ENCODE data around the gene EEF1AKMT1. TPM values are rescaled to one million over a fixed set of nuclear protein-coding genes. Genes with fewer than 3 reads are reported as not detected.

EEF1AKMT1 gene
- total RNA-seq, 1 donor from 2014 or later, result 6.9 TPM

DNA sequence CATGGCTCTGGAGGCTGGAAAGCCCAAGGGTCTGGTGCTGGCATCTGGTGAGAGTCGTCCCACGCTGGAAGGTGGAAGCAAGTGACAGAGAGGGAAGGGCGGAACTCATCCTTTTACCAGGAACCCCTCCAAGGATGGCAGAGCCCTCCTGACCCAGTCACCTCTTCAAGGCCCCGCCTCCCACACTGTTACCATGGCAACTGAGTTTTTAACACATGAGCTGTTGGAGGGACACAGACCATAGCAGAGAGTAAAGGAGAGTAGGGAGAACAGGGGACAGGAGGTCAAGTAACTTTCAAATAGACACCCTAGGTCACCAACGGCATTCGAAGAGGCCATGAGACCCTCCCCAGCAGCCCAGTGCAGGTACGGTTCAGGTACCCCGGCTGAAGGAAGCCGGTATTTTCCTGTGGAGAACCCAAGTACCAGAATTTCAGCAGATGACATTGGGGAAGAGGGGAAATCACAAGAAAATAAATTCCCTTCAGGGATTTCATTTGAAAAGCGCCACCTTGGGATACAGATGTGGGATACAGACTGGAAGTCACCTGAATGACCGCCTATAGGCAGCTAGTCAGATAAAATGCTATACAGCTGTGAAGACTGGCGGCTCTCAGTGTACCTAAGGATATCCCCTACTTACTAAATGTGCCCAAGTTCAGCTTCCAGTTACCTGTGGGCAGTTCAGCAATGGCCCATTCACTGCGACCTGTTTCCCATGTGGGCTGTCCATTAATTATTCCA is 62.3 kb downstream of the EEF1AKMT1 start:
- TF ChIP-seq POLR2AphosphoS5 (IDR thresholded peaks at IDR 0.05; ENCODE audit: insufficient read depth in 1 of 2, low read depth in 1 of 2) (no peak), POLR2A (IDR thresholded peaks at IDR 0.05) (no peak)
- TF ChIP-seq, protein P1, sequence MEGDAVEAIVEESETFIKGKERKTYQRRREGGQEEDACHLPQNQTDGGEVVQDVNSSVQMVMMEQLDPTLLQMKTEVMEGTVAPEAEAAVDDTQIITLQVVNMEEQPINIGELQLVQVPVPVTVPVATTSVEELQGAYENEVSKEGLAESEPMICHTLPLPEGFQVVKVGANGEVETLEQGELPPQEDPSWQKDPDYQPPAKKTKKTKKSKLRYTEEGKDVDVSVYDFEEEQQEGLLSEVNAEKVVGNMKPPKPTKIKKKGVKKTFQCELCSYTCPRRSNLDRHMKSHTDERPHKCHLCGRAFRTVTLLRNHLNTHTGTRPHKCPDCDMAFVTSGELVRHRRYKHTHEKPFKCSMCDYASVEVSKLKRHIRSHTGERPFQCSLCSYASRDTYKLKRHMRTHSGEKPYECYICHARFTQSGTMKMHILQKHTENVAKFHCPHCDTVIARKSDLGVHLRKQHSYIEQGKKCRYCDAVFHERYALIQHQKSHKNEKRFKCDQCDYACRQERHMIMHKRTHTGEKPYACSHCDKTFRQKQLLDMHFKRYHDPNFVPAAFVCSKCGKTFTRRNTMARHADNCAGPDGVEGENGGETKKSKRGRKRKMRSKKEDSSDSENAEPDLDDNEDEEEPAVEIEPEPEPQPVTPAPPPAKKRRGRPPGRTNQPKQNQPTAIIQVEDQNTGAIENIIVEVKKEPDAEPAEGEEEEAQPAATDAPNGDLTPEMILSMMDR (IDR thresholded peaks at IDR 0.05), result no peak
- Histone ChIP-seq H3K27me3 (no peaks in the 10 kb centered on the region), H3K36me3 (no peaks in the 10 kb centered on the region), H3K4me3 (no peak overlapping the region), H3K9me3 (no peaks in the 10 kb centered on the region), H3K4me1 (peaks cover 20% of the 10 kb centered on the region), H3K27ac (no peak overlapping the region)
- intact Hi-C loops (cut with DNase I), result loop anchor here (10.0 kb wide), 1 partner anchor 213 kb away; no protein-coding TSS in a partner anchor
- peak in 1 of 2 donors; percentile 69 for DNase-seq (ENCODE audit: extremely low spot score in 2 of 2)

DNA sequence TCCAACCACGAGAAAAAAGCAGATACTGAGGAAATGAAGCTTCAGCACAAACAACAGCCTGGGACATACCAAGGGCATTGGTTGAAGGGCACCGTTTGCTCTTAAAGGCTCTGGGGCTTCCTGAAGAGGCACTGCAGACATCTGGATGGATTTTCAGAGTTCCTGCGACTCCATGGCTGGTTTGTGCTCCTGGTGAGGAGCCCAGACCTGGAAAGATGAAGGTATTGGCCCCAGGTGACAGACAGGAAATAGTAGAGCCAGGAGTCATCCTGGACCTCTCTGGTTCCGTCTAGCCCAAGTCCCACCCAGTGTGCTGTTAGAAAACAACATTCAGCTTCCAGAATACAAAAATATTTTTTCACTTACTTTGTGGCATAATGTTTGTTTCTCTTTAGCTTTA is 64.0 kb downstream of the EEF1AKMT1 start:
- no peak for DNase-seq (ENCODE audit: extremely low spot score in 2 of 2)
- intact Hi-C loops (cut with DNase I), result loop anchor here (5.0 to 10.0 kb wide), 3 partner anchors 65 to 215 kb away; partner anchors contain the start of gene EEF1AKMT1
- Histone ChIP-seq H3K4me1 (peaks cover 23% of the 10 kb centered on the region), H3K4me3 (no peak overlapping the region), H3K9me3 (no peaks in the 10 kb centered on the region), H3K36me3 (no peaks in the 10 kb centered on the region), H3K27ac (peak overlapping the region; percentile 74), H3K27me3 (no peaks in the 10 kb centered on the region)
- TF ChIP-seq POLR2A (IDR thresholded peaks at IDR 0.05) (no peak), POLR2AphosphoS5 (IDR thresholded peaks at IDR 0.05; ENCODE audit: insufficient read depth in 1 of 2, low read depth in 1 of 2) (no peak)
- TF ChIP-seq, protein P1 (IDR thresholded peaks at IDR 0.05), result no peak

DNA sequence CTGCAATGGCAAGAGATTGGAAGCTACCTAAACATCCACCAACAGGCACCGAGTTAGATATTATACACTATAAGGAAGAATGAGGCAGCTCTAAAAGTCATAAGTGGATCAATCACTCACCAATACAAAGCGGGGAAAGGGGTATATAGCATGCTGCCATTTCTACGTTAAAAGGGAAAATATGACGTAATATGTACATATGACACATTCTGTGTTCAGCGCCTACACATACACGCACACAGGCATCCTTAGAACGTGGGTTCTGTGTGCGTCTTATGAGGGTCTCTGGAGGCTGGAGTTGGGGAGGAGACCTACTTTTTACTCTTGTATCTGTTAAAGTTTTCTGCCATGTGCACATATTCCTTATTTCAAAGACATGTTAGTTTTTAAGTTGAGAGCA is 64.4 kb downstream of the EEF1AKMT1 start:
- no peak overlapping the region for H3K4me3 ChIP-seq
- peak overlapping the region; percentile 74 for H3K27ac ChIP-seq
- no peaks in the 10 kb centered on the region for H3K27me3 ChIP-seq
- H3K36me3 ChIP-seq, result no peaks in the 10 kb centered on the region
- TF ChIP-seq POLR2AphosphoS5 (IDR thresholded peaks at IDR 0.05; ENCODE audit: insufficient read depth in 1 of 2, low read depth in 1 of 2) (no peak), POLR2A (IDR thresholded peaks at IDR 0.05) (no peak)
- no peaks in the 10 kb centered on the region for H3K9me3 ChIP-seq
- peaks cover 27% of the 10 kb centered on the region for H3K4me1 ChIP-seq
- intact Hi-C loops (cut with DNase I), result loop anchor here (5.0 to 10.0 kb wide), 2 partner anchors 65 to 118 kb away; partner anchors contain the start of gene EEF1AKMT1
- DNase-seq (ENCODE audit: extremely low spot score in 2 of 2), result no peak

DNA sequence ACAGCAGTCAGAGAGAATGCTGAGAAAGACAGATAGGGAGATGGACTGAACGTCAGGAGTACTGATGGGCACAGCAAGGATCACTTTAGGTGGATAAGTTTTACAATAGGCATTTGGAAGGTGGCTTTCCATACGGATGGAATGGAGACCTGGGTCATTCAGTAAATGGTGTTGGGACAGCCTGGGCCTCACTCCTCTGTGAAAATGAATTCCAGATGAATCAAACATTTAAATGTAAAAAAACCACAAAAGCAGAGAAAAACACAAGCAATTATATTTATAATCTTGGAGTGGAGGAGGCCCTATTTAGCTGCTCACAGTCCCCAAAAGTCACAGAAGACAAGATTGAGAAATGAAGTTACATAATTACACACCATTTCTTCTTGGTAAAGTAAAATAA is 65.5 kb downstream of the EEF1AKMT1 start:
- Histone ChIP-seq H3K36me3 (no peaks in the 10 kb centered on the region), H3K9me3 (no peaks in the 10 kb centered on the region), H3K27ac (peak overlapping the region; percentile 74), H3K4me3 (no peak overlapping the region), H3K4me1 (peaks cover 18% of the 10 kb centered on the region), H3K27me3 (no peaks in the 10 kb centered on the region)
- TF ChIP-seq POLR2AphosphoS5 (IDR thresholded peaks at IDR 0.05; ENCODE audit: insufficient read depth in 1 of 2, low read depth in 1 of 2), result no peak
- TF ChIP-seq POLR2A (IDR thresholded peaks at IDR 0.05), result no peak
- TF ChIP-seq, protein P1 (IDR thresholded peaks at IDR 0.05), result no peak
- no peak for DNase-seq (ENCODE audit: extremely low spot score in 2 of 2)
- intact Hi-C loops (cut with DNase I), result loop anchor here (5.0 to 10.0 kb wide), 2 partner anchors 67 to 119 kb away; partner anchors contain the start of gene EEF1AKMT1

DNA sequence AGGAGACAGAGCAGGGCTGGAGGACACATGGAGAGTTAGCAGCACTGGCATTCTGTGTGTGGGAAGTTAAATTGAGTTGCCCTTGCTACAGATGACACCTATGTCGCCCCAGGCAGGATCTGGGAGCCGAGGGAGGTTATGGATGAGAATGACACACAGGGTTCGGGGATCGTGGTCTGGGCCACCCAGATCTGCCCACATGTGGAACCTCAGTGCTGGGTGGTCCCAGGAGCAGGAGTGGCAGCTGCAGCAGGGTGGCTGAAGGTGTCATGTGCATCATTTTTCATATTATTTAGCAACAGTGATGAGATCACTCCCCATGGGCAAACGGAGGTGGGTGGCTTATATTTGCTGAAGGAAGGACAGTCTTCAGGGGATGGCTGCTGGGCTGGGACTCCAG is 67.1 kb downstream of the EEF1AKMT1 start:
- no peak overlapping the region for H3K27ac ChIP-seq
- H3K9me3 ChIP-seq, result no peaks in the 10 kb centered on the region
- DNase-seq (ENCODE audit: extremely low spot score in 2 of 2), result no peak
- intact Hi-C loops (cut with DNase I), result loop anchor here (5.0 to 10.0 kb wide), 2 partner anchors 68 to 121 kb away; partner anchors contain the start of gene EEF1AKMT1
- no peaks in the 10 kb centered on the region for H3K27me3 ChIP-seq
- no peaks in the 10 kb centered on the region for H3K36me3 ChIP-seq
- peaks cover 29% of the 10 kb centered on the region for H3K4me1 ChIP-seq
- H3K4me3 ChIP-seq, result no peak overlapping the region
- TF ChIP-seq POLR2AphosphoS5 (IDR thresholded peaks at IDR 0.05; ENCODE audit: insufficient read depth in 1 of 2, low read depth in 1 of 2) (no peak), POLR2A (IDR thresholded peaks at IDR 0.05) (no peak)
- TF ChIP-seq, protein P1 (IDR thresholded peaks at IDR 0.05), result no peak

All from vagina (tissue), 2 donors.